SK-N-MC (cell line): ENCODE measurements around the gene USP37.

Source experiments
- EZH2 ChIP-seq: fragments of 200-600 bp; sonication (generic); IDR thresholded peaks from one replicate; pipeline ENCODE4 v1.6.1; 2017; ENCODE audit warnings: antibody characterized with exemption
- FOXP2 ChIP-seq: optimal IDR thresholded peaks from 2 replicates; pipeline ENCODE3; 2011; ENCODE audit warnings: mild to moderate bottlenecking, moderate library complexity; ENCODE audit not compliant: insufficient read depth; ENCODE audit errors: extremely low read length, control extremely low read depth
- POLR2AphosphoS5 ChIP-seq: IDR thresholded peaks from 2 replicates; pipeline ENCODE4 v1.6.1; 2012; ENCODE audit warnings: mild to moderate bottlenecking, low read depth, low read length, borderline replicate concordance

- TF ChIP-seq POLR2AphosphoS5 = no peak
- no peak for TF ChIP-seq EZH2
- no peak for TF ChIP-seq FOXP2
Measured at GRCh38 chr2:218569038-218569431, 884 bp upstream of the USP37 start.
